GM10266 (cell line): ENCODE data around the gene DZIP1L.

Experiments
- DNase-seq: peaks from one replicate; pipeline ENCODE4 v3.0.0; 2012; ENCODE audit errors: extremely low spot score
- CTCF ChIP-seq: IDR thresholded peaks from 2 replicates; pipeline ENCODE4 v1.5.1; 2012; ENCODE audit warnings: mild to moderate bottlenecking, low read depth; ENCODE audit not compliant: control insufficient read depth, insufficient read depth; ENCODE audit errors: missing control alignments

Gene DZIP1L

DNA sequence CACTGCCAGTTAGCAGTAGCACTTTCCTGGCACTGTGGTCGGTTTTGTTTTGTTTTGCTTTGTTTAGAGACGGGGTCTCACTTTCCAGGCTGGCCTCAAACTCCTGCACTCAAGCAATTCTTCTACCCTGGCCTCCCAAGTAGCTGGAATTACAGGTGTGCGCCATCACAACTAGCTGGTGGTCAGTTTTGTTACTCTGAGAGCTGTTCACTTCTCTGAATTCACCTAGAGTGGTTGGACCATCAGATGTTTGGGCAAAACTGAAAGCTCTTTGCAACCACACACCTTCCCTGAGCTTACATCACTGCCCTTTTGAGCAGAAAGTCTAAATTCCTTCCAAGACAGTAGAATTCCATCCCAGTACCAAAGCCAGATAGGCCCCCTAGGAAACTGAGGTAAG, 82.8 kb downstream of the DZIP1L start:
- DNase-seq, result no peak
- TF ChIP-seq CTCF, result no peak

DNA sequence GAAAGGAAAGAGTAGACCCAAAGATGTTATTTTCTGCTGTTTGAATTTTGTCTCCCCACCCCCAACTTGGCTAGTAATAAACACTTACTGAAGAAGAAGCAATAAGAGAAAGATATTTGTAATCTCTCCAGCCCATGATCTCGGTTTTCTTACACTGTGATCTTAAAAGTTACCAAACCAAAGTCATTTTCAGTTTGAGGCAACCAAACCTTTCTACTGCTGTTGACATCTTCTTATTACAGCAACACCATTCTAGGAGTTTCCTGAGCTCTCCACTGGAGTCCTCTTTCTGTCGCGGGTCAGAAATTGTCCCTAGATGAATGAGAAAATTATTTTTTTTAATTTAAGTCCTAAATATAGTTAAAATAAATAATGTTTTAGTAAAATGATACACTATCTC, 83.9 kb downstream of the DZIP1L start:
- no peak for TF ChIP-seq CTCF
- no peak for DNase-seq

- no peak for TF ChIP-seq CTCF
Observed at GRCh38 chr3:138030734-138031280, 84.6 kb downstream of the DZIP1L start.

DNA sequence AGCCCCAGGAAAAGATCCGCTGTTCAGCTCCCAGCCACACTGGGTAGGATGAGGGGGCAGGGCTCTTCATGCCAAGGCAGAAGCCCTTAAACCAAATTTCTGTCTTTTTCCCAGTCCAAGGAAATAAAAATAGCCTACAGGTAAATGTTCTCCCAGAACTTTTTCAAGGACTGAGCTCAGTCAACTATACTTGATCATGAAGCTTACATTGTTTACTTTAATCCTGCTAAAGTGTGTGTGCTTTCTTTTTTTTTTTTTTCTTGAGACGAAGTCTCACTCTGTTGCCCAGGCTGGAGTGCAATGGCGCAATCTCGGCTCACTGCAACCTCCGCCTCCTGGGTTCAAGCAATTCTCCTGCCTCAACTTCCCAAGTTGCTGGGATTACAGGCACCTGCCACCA, 87.6 kb downstream of the DZIP1L start:
- no peak for DNase-seq
- no peak for TF ChIP-seq CTCF

More at GRCh38 chr3:138030734-138031280, 84.6 kb downstream of the DZIP1L start:
- no peak for DNase-seq

DNA sequence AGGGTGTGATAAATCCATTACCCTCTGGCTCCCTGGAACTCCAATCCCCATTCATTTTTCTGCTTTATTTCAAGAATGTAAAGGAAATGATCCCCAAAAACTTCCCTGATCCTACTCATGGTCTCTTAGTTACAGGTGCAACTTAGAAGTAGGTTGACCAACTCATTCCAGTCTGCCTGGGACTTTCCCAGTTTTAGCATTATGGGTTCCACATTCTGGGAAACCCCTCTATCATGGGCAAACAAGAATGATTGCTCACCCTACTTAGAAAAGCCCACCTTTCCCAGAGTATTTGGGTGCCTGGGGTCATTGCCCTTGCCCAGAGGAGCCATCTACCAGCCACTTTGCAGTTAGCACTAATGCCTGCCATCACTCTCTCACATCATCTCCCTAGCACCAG, 89.9 kb downstream of the DZIP1L start:
- no peak for DNase-seq
- no peak for TF ChIP-seq CTCF

- no peak for TF ChIP-seq CTCF
- no peak for DNase-seq
Observed at GRCh38 chr3:138023754-138024153, 91.7 kb downstream of the DZIP1L start.

DNA sequence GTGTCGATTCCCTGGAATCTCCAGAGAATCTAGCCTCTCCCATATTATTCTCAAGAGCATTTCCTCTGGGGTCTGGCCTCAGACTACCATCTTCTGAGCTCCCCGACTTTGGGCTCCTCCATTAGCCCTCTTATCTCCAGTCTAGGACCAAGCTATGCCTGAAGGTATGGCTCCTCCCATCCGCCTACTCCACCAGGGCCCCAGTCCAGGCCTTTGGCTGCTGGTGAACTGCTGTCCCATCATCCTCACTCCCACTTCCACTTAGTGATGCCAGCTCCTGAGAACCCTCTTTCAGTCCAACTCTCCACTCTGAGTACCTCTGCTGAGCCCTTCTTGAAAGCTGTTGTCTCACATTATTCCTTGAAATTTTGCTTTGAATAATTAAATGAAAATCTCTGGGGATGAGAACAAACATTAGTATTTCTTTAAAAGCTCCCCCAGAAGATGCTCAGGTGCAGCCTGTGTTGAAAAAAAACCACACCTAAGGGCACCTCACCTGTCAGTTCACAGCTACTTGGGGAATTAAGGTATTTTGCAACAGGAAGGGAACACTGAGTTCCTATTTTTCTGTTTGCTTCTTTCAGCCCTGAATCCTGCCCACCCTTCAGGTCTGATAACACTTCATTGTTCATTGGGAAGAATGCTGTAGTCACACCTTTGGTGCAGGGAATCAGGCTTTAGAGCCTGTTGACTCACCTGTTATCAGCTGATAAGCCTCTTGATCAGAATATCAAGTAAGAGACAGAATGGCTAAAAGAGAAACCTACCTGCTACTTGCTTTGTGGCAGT, 95.9 kb downstream of the DZIP1L start:
- no peak for TF ChIP-seq CTCF
- no peak for DNase-seq
